ENCODE data around the gene HDAC4.

HDAC4 gene

DNA sequence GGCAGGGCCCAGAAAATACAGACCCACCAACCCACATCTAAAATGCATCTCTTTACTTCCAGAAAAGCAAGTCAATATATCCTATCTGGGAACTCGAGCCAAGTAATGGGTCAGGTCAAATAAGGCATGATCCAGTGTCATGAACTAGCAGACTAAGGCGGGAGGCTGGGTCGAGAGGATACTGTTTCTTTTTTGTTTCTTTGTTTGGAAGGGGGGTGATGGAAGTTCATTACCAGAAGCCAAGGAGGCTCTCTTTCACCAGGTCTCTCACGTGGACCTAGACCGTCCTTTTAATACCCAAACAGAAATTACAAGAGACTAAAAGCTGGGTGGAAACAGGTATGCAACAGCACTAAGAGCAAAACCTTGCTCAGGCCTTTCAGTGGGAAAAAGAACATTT lies 108.3 kb downstream of the HDAC4 start:
- TF ChIP-seq ZFX (IDR thresholded peaks at IDR 0.05; ENCODE audit: borderline replicate concordance): no peak
- TF ChIP-seq, protein P1, sequence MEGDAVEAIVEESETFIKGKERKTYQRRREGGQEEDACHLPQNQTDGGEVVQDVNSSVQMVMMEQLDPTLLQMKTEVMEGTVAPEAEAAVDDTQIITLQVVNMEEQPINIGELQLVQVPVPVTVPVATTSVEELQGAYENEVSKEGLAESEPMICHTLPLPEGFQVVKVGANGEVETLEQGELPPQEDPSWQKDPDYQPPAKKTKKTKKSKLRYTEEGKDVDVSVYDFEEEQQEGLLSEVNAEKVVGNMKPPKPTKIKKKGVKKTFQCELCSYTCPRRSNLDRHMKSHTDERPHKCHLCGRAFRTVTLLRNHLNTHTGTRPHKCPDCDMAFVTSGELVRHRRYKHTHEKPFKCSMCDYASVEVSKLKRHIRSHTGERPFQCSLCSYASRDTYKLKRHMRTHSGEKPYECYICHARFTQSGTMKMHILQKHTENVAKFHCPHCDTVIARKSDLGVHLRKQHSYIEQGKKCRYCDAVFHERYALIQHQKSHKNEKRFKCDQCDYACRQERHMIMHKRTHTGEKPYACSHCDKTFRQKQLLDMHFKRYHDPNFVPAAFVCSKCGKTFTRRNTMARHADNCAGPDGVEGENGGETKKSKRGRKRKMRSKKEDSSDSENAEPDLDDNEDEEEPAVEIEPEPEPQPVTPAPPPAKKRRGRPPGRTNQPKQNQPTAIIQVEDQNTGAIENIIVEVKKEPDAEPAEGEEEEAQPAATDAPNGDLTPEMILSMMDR (IDR thresholded peaks at IDR 0.05): no peak
- no peak overlapping the region for H3K27ac ChIP-seq

DNA sequence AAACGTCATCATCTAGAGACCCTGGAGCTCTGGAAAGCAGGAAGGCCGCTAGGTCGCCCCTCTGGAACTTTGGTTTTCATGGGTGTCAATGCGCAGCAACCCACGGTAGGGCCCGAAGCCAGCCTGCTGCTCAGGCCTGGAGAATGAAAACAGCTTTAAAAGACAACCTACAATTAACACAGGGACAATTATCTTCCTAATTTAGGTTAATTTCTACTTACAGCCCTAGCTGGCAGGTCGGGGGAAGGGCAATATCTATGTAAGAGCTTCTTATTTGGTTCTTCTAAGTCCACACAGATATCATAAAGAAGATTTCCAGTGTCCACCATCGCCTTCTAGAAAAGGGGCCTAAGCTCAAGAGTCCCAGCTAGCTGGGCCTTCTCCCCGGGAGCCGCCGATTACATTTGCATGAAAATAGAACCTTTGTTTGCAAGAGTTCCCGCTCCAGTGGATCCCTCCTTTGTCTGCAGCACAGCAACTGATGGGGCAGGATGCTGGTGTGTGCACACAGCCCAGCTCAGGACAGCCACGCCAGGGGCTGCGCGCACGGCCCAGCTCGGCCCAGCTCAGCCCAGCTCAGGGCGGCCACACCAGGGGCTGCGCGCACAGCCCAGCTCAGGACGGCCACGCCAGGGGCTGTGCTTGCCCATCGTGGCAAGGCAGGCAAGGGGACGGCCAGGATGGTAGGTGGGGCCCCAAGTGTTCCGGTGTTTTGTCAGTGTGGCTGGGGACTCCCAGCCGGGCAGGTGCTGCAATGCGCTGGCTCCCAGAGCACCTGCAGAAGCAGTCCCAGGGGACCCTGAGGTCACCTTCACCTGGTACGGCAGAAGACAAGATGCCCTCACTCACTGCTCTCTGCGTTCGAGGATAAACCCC lies 109.1 kb downstream of the HDAC4 start:
- no peak overlapping the region for H3K27ac ChIP-seq
- no peak for TF ChIP-seq ZFX (IDR thresholded peaks at IDR 0.05; ENCODE audit: borderline replicate concordance)
- TF ChIP-seq, protein P1 (IDR thresholded peaks at IDR 0.05): no peak

DNA sequence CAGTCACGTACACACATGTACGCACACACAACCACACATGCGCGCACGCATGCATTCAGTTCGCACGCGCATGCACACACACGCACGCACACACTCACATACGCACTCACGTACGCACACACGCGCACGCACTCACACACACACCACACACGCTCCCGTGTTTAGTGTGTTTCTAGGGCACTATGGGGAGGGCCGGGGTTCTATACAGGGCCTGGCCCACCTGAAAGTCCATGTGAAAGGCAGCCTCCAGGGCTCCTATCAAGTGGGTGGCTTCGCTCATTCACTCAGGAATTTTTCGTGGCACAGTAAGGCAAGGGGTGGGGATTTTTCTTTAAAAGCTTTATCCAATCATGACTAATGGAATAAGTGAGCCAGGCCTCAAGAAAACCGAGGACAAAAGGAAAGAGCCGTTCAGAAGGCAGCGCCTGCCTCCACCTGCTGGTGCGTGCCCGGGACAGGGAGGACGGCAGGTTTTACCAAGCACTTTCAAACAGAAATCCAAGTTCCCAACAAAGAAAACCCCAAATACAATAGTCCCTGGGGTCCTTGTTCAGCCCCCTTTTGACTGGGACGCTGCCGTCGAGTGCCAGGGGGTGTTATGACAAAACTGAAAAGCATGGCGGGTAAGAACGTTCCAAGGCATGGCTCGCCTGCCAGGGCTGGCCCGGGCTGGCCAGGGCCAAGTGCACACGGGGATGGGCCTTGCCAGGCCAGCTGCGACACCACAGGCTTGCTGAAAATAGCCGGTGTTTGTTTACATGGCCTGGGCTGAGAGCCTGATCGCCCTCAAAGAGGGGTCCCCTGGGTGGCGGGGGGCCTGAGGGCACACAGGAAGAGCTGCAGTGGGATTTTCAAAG lies 110.0 kb downstream of the HDAC4 start:
- H3K27ac ChIP-seq: no peak overlapping the region
- no peak for TF ChIP-seq ZFX (IDR thresholded peaks at IDR 0.05; ENCODE audit: borderline replicate concordance)
- TF ChIP-seq, protein P1 (IDR thresholded peaks at IDR 0.05): no peak

DNA sequence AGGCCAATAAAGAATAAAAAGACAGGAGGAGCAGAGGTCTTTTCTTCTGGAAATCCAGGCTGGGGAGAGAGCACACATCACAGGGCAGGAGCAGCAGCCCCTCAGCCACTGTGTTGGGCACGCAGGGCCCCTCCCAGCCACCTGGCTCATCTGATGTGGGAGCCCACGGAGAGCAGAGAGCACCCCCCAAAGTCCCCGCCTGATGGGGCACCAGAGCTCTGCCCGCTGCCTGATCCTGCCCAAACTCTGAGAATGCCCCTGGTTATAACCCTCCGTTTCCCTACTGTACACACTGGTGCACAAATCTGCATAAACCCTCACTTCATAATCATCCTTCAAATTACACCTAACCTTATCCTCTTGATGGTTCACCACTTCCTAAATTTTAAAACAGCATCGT lies 111.3 kb downstream of the HDAC4 start:
- no peak for TF ChIP-seq ZFX (IDR thresholded peaks at IDR 0.05; ENCODE audit: borderline replicate concordance)
- TF ChIP-seq, protein P1 (IDR thresholded peaks at IDR 0.05): no peak
- no peak overlapping the region for H3K27ac ChIP-seq

DNA sequence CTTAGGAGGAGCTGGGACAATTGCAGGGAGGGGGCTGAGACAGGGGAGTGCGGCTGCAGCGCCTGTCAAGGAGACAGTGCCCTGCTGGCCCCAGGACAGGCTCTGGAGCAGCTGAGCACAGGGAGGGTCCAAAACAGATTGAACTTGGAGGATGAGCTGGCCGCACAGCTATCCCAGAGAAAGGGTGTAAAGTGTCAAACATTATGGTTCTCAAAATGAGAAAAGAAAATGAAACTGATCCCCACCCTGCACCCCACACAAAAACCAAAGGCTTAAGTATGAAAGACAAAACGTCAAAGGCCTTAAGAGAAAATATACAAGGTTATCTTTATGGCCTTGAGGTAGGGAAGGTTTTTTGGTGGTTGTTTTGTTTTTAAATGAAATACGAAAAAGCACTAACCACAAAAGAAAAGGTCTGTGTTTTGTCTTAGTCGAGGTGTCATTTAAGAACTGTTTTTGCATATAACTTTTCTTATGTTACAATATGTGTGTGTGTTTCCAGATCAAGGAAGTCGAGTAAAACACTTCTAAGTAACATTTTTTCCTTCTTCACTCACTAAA lies 111.8 kb downstream of the HDAC4 start:
- TF ChIP-seq, protein P1 (IDR thresholded peaks at IDR 0.05): no peak
- TF ChIP-seq ZFX (IDR thresholded peaks at IDR 0.05; ENCODE audit: borderline replicate concordance): no peak
- no peak overlapping the region for H3K27ac ChIP-seq

DNA sequence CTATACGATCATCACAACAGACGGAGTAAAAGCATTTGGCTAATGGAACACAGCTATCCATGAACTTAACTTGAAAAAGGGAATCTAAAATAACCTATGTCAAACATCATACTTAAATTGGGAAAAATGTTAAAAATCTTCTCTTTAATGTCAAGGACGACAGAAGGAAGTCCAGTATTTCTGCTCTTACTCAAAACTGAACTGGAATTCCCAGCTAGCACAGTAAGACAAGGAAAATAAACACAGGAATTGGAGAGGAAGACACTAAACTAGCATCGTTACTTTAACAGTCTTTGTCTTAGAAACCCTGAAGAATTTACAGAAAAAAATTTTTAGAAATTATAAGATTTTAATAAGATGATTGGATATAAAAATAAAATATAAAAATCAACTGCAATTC lies 112.6 kb downstream of the HDAC4 start:
- TF ChIP-seq, protein P1 (IDR thresholded peaks at IDR 0.05): no peak
- TF ChIP-seq ZFX (IDR thresholded peaks at IDR 0.05; ENCODE audit: borderline replicate concordance): no peak
- H3K27ac ChIP-seq: no peak overlapping the region

Measured in 22Rv1 (cell line).